GM21717 (cell line): ENCODE results near the gene IGFBP3.

Source experiments
- ATAC-seq: cut with Tn5 transposase; IDR thresholded peaks from one replicate; pipeline ENCODE4 v1.9.1; 2021; ENCODE audit warnings: mild to moderate bottlenecking, moderate library complexity; ENCODE audit not compliant: unreplicated experiment

Gene IGFBP3

GRCh38 chr7:45893374-45893995 lies 27.6 kb downstream of the IGFBP3 start:
- ATAC-seq = no peak

GRCh38 chr7:45892407-45893035 lies 28.6 kb downstream of the IGFBP3 start:
- ATAC-seq = no peak

GRCh38 chr7:45891462-45892402 lies 29.3 kb downstream of the IGFBP3 start:
- no peak for ATAC-seq

GRCh38 chr7:45890902-45891461 lies 30.1 kb downstream of the IGFBP3 start:
- ATAC-seq = no peak

- ATAC-seq = no peak
Observed at GRCh38 chr7:45890125-45890901, 30.8 kb downstream of the IGFBP3 start.

GRCh38 chr7:45889367-45890067 lies 31.6 kb downstream of the IGFBP3 start:
- ATAC-seq = no peak

GRCh38 chr7:45888993-45889366 lies 32.1 kb downstream of the IGFBP3 start:
- no peak for ATAC-seq

GRCh38 chr7:45888185-45888992 lies 32.7 kb downstream of the IGFBP3 start, which contains the start of gene IGFBP1:
Gene IGFBP1 (plus strand): TSS chr7:45888488. CDS start chr7:45888653, 165 bp downstream.
- ATAC-seq = no peak

GRCh38 chr7:45886931-45887667 lies 34.0 kb downstream of the IGFBP3 start:
- ATAC-seq = no peak

GRCh38 chr7:45885264-45885882 lies 35.7 kb downstream of the IGFBP3 start:
- ATAC-seq = no peak

GRCh38 chr7:45884136-45884535 lies 36.9 kb downstream of the IGFBP3 start:
- no peak for ATAC-seq

GRCh38 chr7:45882465-45882810 lies 38.6 kb downstream of the IGFBP3 start:
- ATAC-seq = no peak

- ATAC-seq = no peak
Observed at GRCh38 chr7:45881759-45882464, 39.2 kb downstream of the IGFBP3 start.

GRCh38 chr7:45881280-45881758 lies 39.8 kb downstream of the IGFBP3 start:
- no peak for ATAC-seq

GRCh38 chr7:45880433-45880860 lies 40.6 kb downstream of the IGFBP3 start:
- no peak for ATAC-seq

- ATAC-seq = no peak
Observed at GRCh38 chr7:45878457-45879144, 42.5 kb downstream of the IGFBP3 start.

- ATAC-seq = no peak
Observed at GRCh38 chr7:45876519-45876918, 44.6 kb downstream of the IGFBP3 start.
